LNCaP clone FGC (cell line): ENCODE measurements around the gene PCDH9.

Source experiments
- DNase-seq: peaks from one replicate; pipeline ENCODE4 v3.0.0-alpha.2; 2011; ENCODE audit warnings: low read depth
- H3K4me3 ChIP-seq: 2 replicates; pipeline ENCODE4 v1.5.1; 2011; ENCODE audit warnings: mild to moderate bottlenecking, low read depth, low read length, control low read depth
- CTCF ChIP-seq: IDR thresholded peaks from 2 replicates; pipeline ENCODE4 v1.5.1; 2012; ENCODE audit warnings: mild to moderate bottlenecking; ENCODE audit not compliant: control insufficient read depth, insufficient read depth; ENCODE audit errors: extremely low read depth

PCDH9 gene

DNA sequence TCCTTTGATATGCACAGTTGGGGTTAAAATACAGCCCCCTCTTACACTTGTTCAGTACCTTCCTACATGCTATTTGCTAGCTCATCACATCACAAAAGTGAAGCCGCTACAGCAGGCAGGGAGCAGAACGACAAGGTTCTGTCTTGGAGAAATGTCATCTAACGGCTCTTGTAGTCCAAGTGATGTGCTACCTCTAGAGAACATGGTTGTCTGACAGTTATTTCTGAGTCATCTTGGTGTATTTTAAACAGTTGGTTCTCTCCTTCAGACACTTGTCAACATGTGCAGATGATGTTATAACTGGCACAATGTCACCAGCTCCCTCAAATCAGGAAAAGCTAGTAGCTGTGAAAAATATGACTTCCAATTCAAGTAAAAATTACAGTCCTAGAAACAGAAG is 865.0 kb downstream of the PCDH9 start:
- DNase-seq, result no peak
- no peak for TF ChIP-seq CTCF

GRCh38 chr13:66364346-66364745 is 865.8 kb downstream of the PCDH9 start:
- H3K4me3 ChIP-seq, result no peak overlapping the region
- no peak for TF ChIP-seq CTCF
- no peak for DNase-seq

More for the DNA sequence above, 865.0 kb downstream of the PCDH9 start:
- no peak overlapping the region for H3K4me3 ChIP-seq

GRCh38 chr13:66362485-66362884 is 867.7 kb downstream of the PCDH9 start:
- no peak overlapping the region for H3K4me3 ChIP-seq
- no peak for TF ChIP-seq CTCF
- no peak for DNase-seq

- no peak for DNase-seq
- no peak for TF ChIP-seq CTCF
Measured at GRCh38 chr13:66359910-66360552, 870.1 kb downstream of the PCDH9 start.

GRCh38 chr13:66359393-66359792 is 870.7 kb downstream of the PCDH9 start:
- no peak for TF ChIP-seq CTCF
- H3K4me3 ChIP-seq, result no peak overlapping the region
- DNase-seq, result no peak

More at GRCh38 chr13:66359910-66360552, 870.1 kb downstream of the PCDH9 start:
- no peak overlapping the region for H3K4me3 ChIP-seq

- DNase-seq, result no peak
- H3K4me3 ChIP-seq, result no peak overlapping the region
- TF ChIP-seq CTCF, result no peak
Measured at GRCh38 chr13:66358564-66358963, 871.6 kb downstream of the PCDH9 start.

- no peak overlapping the region for H3K4me3 ChIP-seq
- TF ChIP-seq CTCF, result no peak
- DNase-seq, result no peak
Measured at GRCh38 chr13:66357463-66357862, 872.7 kb downstream of the PCDH9 start.
